GM12801 (cell line): ENCODE results near the gene PARL.

Experiments
- CTCF ChIP-seq: IDR thresholded peaks from one replicate; pipeline ENCODE4 v1.5.1; 2011; ENCODE audit warnings: control low read depth; ENCODE audit not compliant: insufficient read length; ENCODE audit errors: extremely low read depth

PARL gene

GRCh38 chr3:183912895-183913579 lies 28.4 kb upstream of the PARL start:
- TF ChIP-seq CTCF, result no peak

- no peak for TF ChIP-seq CTCF
Measured at GRCh38 chr3:183911763-183912506, 27.3 kb upstream of the PARL start.

DNA sequence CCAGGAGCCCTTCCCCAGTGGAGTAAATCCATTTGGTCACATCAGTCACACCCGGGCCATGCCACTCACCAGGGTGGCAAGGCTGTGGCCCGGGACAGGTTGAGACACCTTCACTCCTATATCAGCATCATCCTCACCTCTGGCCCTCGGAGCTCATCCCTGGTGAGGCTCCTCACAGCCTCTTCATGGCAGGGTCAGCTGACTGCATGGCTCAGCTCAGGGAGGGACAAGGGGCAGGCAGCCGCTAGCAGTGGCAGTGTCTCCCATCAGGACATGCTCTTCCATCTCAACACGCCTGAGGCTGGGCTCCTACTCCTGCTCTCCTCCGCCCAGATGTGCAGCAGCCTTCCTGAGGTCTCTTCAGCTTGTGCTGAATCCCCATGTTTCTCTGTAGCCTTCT lies 26.4 kb upstream of the PARL start:
- TF ChIP-seq CTCF, result no peak

DNA sequence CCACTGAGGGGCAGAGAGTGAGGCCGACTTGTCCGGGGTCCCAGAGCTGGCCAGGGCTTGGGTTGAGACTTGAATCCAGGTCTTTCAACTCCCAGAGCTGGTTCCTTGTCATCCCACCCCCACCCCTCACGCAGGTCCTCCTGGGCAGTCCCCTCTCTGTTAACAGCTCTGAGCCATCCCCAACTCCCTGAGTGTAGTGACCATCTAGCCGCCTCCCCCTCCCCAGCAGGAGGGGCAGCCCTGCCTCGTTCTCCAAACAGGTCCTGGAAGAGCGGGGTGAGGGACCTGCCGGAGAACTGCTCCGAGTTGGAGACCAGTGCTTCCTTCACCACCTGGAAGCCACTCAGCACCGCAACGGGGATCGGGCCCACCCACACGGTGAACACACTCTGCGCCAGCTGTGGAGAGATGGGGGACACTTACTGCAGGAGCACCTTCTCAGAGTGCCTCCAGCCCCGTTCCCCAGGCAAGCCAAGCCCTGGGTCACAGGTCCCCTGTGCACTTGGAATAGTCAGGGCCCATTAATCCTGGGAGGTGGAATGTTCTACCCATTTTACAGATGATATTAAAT lies 24.4 kb upstream of the PARL start:
- no peak for TF ChIP-seq CTCF

- TF ChIP-seq CTCF, result no peak
Measured at GRCh38 chr3:183907911-183908331, 23.2 kb upstream of the PARL start.

DNA sequence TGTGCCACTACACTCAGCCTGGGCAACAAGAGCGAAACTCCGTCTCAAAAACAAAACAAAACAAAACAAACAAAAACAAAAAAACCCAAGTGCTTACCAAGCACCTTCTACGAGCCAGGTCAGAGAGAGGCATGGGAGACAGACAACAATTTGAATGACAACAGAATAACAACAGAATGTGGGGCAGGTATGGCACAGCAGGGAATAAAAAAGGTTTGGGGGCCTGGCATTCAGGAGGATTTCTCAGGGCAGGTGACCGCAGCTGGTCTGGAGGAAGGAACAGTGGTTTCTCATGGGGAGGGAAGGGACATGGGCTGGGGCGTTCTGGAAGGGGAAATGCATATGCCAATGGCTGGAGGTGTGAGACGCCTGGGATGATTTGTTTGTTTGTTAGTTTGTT lies 22.5 kb upstream of the PARL start:
- no peak for TF ChIP-seq CTCF

DNA sequence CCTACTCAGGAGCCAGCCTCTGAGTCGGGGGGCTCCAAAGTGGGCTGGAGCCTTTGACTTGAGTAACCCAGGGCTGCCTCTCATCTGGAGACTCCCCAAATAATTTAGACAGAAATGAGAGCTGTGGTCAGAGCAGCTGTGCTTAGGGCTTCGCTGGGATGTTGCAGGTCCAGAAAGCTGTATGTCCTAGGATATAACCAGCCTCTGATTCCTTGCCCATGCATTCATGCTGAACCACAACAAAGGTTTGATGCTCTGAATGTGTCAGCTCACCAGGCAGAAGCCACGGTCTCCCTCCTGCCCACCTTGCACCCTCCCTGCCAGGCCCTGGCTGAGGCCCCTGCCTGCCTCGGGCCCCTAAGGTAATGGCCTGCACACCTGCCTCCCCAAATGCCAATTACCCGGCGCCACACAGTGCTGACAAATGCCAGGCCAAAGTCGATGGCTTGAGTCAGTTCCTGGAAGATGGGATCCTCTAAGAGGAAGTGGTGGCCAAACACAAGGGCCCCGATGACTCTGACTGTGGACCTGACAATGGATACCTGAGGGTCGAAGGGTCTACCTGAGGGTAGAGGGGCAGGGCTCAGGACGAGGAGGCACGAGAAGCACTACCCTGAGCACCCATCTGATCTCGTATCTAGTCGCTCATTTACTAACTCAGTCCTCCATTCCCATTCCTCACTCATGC lies 21.7 kb upstream of the PARL start:
- TF ChIP-seq CTCF, result no peak
